Astrocyte (in vitro differentiated cells and primary cell): ENCODE measurements around the gene TBC1D14. TPM values are rescaled to one million over a fixed set of nuclear protein-coding genes. Genes with fewer than 3 reads are reported as not detected.

ENCODE experiments used
- DNase-seq: peaks from one replicate; pipeline ENCODE4 v3.0.0-alpha.2; 2010; ENCODE audit warnings: low read depth
- FAIRE-seq: peaks from 2 replicates; lab custom pipeline; 2011; peaks lifted over from hg19 to GRCh38; lab: Jason Lieb, UNC
- H2AFZ ChIP-seq: 2 replicates; pipeline ENCODE4 v1.6.0; 2012; ENCODE audit warnings: low read depth, low read length, inconsistent platforms
- H3K27ac ChIP-seq: 2 replicates; pipeline ENCODE4 v1.5.1; 2011; ENCODE audit warnings: low read depth, low read length, inconsistent platforms
- H3K27me3 ChIP-seq: 2 replicates; pipeline ENCODE4 v1.6.0; 2011; ENCODE audit warnings: low read length, inconsistent platforms; ENCODE audit not compliant: insufficient read depth
- H3K36me3 ChIP-seq: 2 replicates; pipeline ENCODE4 v1.5.1; 2011; ENCODE audit warnings: low read length, inconsistent platforms; ENCODE audit not compliant: insufficient read depth
- H3K4me1 ChIP-seq: 2 replicates; pipeline ENCODE4 v1.5.1; 2011; ENCODE audit warnings: low read length, inconsistent platforms; ENCODE audit not compliant: insufficient read depth
- H3K4me2 ChIP-seq: 2 replicates; pipeline ENCODE4 v1.6.0; 2012; ENCODE audit warnings: low read length, inconsistent platforms
- H3K4me3 ChIP-seq: 2 replicates; pipeline ENCODE4 v1.5.1; 2011; ENCODE audit warnings: low read depth, mild to moderate bottlenecking, low read length, inconsistent platforms; ENCODE audit not compliant: insufficient read depth
- H3K79me2 ChIP-seq: 2 replicates; pipeline ENCODE4 v1.6.0; 2012; ENCODE audit warnings: mild to moderate bottlenecking, low read length, inconsistent platforms; ENCODE audit not compliant: insufficient read depth
- H3K9ac ChIP-seq: 2 replicates; pipeline ENCODE4 v1.6.0; 2012; ENCODE audit warnings: mild to moderate bottlenecking, low read length, inconsistent platforms
- H3K9me3 ChIP-seq: 2 replicates; pipeline ENCODE4 v1.5.1; 2012; ENCODE audit warnings: low read depth, mild to moderate bottlenecking, low read length, inconsistent platforms; ENCODE audit not compliant: insufficient read depth
- H4K20me1 ChIP-seq: 2 replicates; pipeline ENCODE4 v1.6.0; 2012; ENCODE audit warnings: low read length, inconsistent platforms; ENCODE audit not compliant: insufficient read depth
- H3K27ac Mint-ChIP-seq: one replicate; pipeline ENCODE4 v1.8.0; 2021; ENCODE audit warnings: mild to moderate bottlenecking, mixed read lengths; ENCODE audit not compliant: unreplicated experiment
- H3K27me3 Mint-ChIP-seq: one replicate; pipeline ENCODE4 v1.8.0; 2021; ENCODE audit warnings: low read depth, mixed read lengths; ENCODE audit not compliant: unreplicated experiment
- H3K36me3 Mint-ChIP-seq: one replicate; pipeline ENCODE4 v1.8.0; 2021; ENCODE audit warnings: low read depth, mixed read lengths; ENCODE audit not compliant: unreplicated experiment
- H3K4me1 Mint-ChIP-seq: one replicate; pipeline ENCODE4 v1.8.0; 2021; ENCODE audit warnings: low read depth, mixed read lengths; ENCODE audit not compliant: unreplicated experiment
- H3K4me3 Mint-ChIP-seq: one replicate; pipeline ENCODE4 v1.8.0; 2021; ENCODE audit warnings: mild to moderate bottlenecking, moderate library complexity, mixed read lengths; ENCODE audit not compliant: unreplicated experiment
- H3K9me3 Mint-ChIP-seq: one replicate; pipeline ENCODE4 v1.8.0; 2021; ENCODE audit warnings: mild to moderate bottlenecking, mixed read lengths; ENCODE audit not compliant: unreplicated experiment
- EZH2 ChIP-seq: IDR thresholded peaks from 2 replicates; pipeline ENCODE4 v1.6.1; 2012; ENCODE audit warnings: mild to moderate bottlenecking, low read length, inconsistent platforms; ENCODE audit not compliant: insufficient read depth
- total RNA-seq: library from RNA; stranded (reverse); gene quantifications from 2 replicates; pipeline ENCODE4 v1.2.1, GENCODE V29; 2021
- TF ChIP-seq, protein P1 (sequence below): IDR thresholded peaks from 2 replicates; pipeline ENCODE4 v1.5.1; 2011; ENCODE audit warnings: low read depth, mild to moderate bottlenecking, inconsistent platforms, low read length, moderate library complexity; ENCODE audit not compliant: insufficient read depth

TBC1D14 gene
- total RNA-seq, 1 donor from 2014 or later = 30.4 TPM

DNA sequence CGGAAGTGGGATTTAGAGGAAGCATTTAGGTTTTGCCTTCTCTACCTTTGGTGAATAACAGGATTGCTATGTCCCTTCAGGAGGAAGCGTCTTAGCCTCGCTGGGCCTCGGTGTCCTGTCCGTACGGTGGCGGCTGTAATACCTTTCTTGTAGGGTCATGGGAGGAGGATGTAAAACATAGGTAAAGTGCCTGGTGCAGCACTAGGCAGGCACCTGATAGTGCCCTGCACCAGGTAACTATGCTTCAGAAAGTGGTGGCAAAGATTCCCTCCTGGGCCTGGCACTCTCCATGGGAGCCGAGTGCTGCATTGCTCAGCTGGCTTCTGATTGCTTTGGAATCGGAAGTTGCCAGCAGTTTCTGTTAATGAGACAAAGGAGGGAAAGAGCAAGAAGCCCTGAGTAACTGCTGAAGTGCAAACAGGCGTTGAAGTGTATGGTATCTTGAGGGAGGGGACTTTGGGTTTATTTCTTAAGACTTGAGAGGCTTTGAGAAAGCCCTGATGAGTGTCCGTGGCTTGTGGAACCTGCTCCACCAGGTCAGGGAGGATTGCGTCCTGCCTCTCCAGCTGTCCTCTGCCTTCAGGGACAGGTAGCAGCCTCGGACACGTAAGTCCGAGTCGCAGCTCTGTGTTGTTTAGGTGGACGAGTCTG is 45.8 kb downstream of the TBC1D14 start:
- H3K9me3 ChIP-seq = no peaks in the 10 kb centered on the region
- Mint-ChIP-seq H3K4me3 (no peak overlapping the region), H3K4me1 (peaks cover 16% of the 10 kb centered on the region), H3K27me3 (no peaks in the 10 kb centered on the region), H3K36me3 (no peaks in the 10 kb centered on the region), H3K27ac (no peak overlapping the region), H3K9me3 (no peaks in the 10 kb centered on the region)
- no peak for TF ChIP-seq EZH2
- TF ChIP-seq, protein P1, sequence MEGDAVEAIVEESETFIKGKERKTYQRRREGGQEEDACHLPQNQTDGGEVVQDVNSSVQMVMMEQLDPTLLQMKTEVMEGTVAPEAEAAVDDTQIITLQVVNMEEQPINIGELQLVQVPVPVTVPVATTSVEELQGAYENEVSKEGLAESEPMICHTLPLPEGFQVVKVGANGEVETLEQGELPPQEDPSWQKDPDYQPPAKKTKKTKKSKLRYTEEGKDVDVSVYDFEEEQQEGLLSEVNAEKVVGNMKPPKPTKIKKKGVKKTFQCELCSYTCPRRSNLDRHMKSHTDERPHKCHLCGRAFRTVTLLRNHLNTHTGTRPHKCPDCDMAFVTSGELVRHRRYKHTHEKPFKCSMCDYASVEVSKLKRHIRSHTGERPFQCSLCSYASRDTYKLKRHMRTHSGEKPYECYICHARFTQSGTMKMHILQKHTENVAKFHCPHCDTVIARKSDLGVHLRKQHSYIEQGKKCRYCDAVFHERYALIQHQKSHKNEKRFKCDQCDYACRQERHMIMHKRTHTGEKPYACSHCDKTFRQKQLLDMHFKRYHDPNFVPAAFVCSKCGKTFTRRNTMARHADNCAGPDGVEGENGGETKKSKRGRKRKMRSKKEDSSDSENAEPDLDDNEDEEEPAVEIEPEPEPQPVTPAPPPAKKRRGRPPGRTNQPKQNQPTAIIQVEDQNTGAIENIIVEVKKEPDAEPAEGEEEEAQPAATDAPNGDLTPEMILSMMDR = no peak
- no peak overlapping the region for H3K9ac ChIP-seq
- H4K20me1 ChIP-seq = peaks cover 26% of the 10 kb centered on the region
- H3K27ac ChIP-seq = no peak overlapping the region
- no peak overlapping the region for H3K4me3 ChIP-seq
- FAIRE-seq (no peak), DNase-seq (no peak)
- peaks cover 2% of the 10 kb centered on the region for H3K4me1 ChIP-seq
- H3K27me3 ChIP-seq = no peaks in the 10 kb centered on the region
- no peak overlapping the region for H2AFZ ChIP-seq
- no peaks in the 10 kb centered on the region for H3K36me3 ChIP-seq
- H3K4me2 ChIP-seq = no peak overlapping the region
- peaks cover 3% of the 10 kb centered on the region for H3K79me2 ChIP-seq

DNA sequence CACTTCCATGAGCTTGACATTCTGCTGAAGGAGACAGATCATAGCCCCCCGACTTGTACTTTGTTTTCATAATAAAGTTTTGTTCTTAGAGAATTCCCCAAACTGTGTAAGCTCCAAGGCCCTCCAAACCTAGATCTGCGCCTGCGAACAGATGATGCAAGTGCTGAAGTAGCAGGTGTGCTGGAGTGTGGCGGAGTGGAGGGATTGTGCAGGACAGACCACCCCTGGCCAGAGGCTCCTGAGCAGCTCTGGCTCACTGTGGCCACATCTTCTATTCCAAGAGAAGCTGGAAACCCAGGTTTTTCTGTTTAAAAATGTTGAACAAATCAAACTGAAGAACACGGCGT is 46.4 kb downstream of the TBC1D14 start:
- no peak overlapping the region for H3K27ac Mint-ChIP-seq
- Histone ChIP-seq H3K4me1 (peaks cover 2% of the 10 kb centered on the region), H2AFZ (no peak overlapping the region), H3K27me3 (no peaks in the 10 kb centered on the region), H3K79me2 (peaks cover 3% of the 10 kb centered on the region), H3K4me3 (no peak overlapping the region), H3K27ac (no peak overlapping the region), H3K9ac (no peak overlapping the region), H3K4me2 (no peak overlapping the region), H3K36me3 (no peaks in the 10 kb centered on the region), H3K9me3 (no peaks in the 10 kb centered on the region), H4K20me1 (peaks cover 26% of the 10 kb centered on the region)
- no peaks in the 10 kb centered on the region for H3K27me3 Mint-ChIP-seq
- FAIRE-seq (no peak), DNase-seq (no peak)
- no peak overlapping the region for H3K4me3 Mint-ChIP-seq
- H3K9me3 Mint-ChIP-seq = no peaks in the 10 kb centered on the region
- no peaks in the 10 kb centered on the region for H3K36me3 Mint-ChIP-seq
- peaks cover 16% of the 10 kb centered on the region for H3K4me1 Mint-ChIP-seq
- TF ChIP-seq, protein P1 = no peak
- TF ChIP-seq EZH2 = no peak

DNA sequence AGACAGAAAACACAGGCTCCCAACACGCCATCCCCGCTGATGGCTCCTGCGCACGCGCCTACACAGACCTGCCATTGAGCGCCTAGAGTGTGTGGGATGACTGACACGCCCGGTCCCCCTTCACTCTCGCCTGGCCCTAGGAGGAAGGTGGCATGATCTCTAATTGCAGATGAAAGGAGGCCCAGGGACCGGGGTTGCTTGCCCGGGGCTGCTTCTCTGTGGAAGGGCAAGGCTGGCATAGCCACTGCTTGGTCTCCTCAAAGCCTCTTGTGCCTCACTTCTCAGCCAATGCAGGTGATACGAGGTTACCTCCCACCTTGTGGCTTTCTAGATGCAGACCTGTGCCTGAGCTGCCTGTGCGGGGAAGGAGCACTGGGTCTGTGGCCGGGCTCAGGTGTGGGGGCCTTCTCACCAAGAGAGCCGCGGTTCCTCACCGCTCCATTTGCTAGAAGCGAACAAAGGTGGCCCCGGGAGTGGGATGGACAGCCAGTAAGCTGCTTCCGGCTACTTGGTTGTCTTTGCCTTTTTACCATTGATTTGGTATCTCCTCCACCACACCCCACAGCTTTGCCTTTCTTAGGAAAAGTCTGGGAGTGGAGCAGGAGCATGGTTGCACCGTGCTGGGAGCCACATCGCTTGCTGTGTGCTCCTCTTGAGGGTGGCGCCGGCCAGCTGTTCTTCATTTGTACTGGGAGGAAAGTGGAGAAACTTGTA is 47.0 kb downstream of the TBC1D14 start:
- FAIRE-seq (no peak), DNase-seq (no peak)
- H3K4me2 ChIP-seq = no peak overlapping the region
- Mint-ChIP-seq H3K9me3 (no peaks in the 10 kb centered on the region), H3K27ac (no peak overlapping the region), H3K36me3 (no peaks in the 10 kb centered on the region), H3K27me3 (peaks cover 1% of the 10 kb centered on the region), H3K4me3 (no peak overlapping the region), H3K4me1 (peaks cover 14% of the 10 kb centered on the region)
- H3K79me2 ChIP-seq = peaks cover 3% of the 10 kb centered on the region
- no peak overlapping the region for H3K9ac ChIP-seq
- H4K20me1 ChIP-seq = peaks cover 26% of the 10 kb centered on the region
- no peak for TF ChIP-seq EZH2
- TF ChIP-seq, protein P1 = no peak
- H3K9me3 ChIP-seq = no peaks in the 10 kb centered on the region
- H2AFZ ChIP-seq = no peak overlapping the region
- no peak overlapping the region for H3K4me3 ChIP-seq
- peaks cover 2% of the 10 kb centered on the region for H3K4me1 ChIP-seq
- H3K27ac ChIP-seq = no peak overlapping the region
- no peaks in the 10 kb centered on the region for H3K27me3 ChIP-seq
- no peaks in the 10 kb centered on the region for H3K36me3 ChIP-seq
